Measurements from ENCODE around the gene ERP44.

- TF ChIP-seq CTCF (optimal IDR thresholded peaks at IDR 0.05 in 1 of 3, IDR thresholded peaks at IDR 0.05 in 1 of 3, conservative IDR thresholded peaks at IDR 0.05 in 1 of 3; ENCODE audit: extremely low read depth in 1 of 3, insufficient read depth in 2 of 3, low read length in 3 of 3), result no peak
- TF ChIP-seq EZH2 (IDR thresholded peaks at IDR 0.05; ENCODE audit: low read length), result no peak
Measured at GRCh38 chr9:99931155-99931840, 167.5 kb downstream of the ERP44 start.
